IMR-90 (cell line): ENCODE data around the gene KCNMB1. TPM values are rescaled to one million over a fixed set of nuclear protein-coding genes. Genes with fewer than 3 reads are reported as not detected.

Experiments
- ATAC-seq: fragments of 200-7000 bp; cut with Tn5 transposase; 2 replicates; pipeline ENCODE4 v1.9.1; 2020; ENCODE audit warnings: low read depth, mild to moderate bottlenecking, moderate library complexity
- BruUV-seq: library from RNA; stranded (reverse); fragments of 400-500 nt; replicated peaks from 2 replicates; lab custom pipeline; 2021; lab: Mats Ljungman, UMichigan
- CTCF ChIA-PET: fragments of 300-600 bp; formaldehyde crosslinking; extraction: SDS; loops from one replicate; lab custom pipeline; 2021; ENCODE audit warnings: antibody characterized with exemption; lab: Yijun Ruan, JAX
- POLR2A ChIA-PET: fragments of 300-600 bp; sonication (Branson Sonifier 250); formaldehyde crosslinking; loops from one replicate; lab custom pipeline; 2022; ENCODE audit warnings: antibody characterized with exemption; ENCODE audit not compliant: unreplicated experiment; lab: Charles Lee
- DNase-seq: peaks from one replicate; pipeline ENCODE4 v3.0.0; 2013
- H2AFZ ChIP-seq: replicated peaks from 2 replicates; pipeline ENCODE3; 2013; ENCODE audit warnings: low read length, mild to moderate bottlenecking; ENCODE audit not compliant: poor library complexity
- H2AK5ac ChIP-seq: 2 replicates; pipeline ENCODE4 v1.6.1; 2013; ENCODE audit warnings: low read depth, low read length, inconsistent platforms
- H2AK9ac ChIP-seq: replicated peaks from 2 replicates; pipeline ENCODE3; 2013; ENCODE audit warnings: mild to moderate bottlenecking, low read depth, low read length, moderate library complexity; ENCODE audit not compliant: poor library complexity
- H2BK120ac ChIP-seq: 2 replicates; pipeline ENCODE4 v1.6.1; 2013; ENCODE audit warnings: low read depth, low read length, inconsistent platforms
- H2BK15ac ChIP-seq: 3 replicates; pipeline ENCODE4 v1.6.1; 2013; ENCODE audit warnings: low read depth, low read length, inconsistent platforms
- H2BK20ac ChIP-seq: 2 replicates; pipeline ENCODE4 v1.6.1; 2013; ENCODE audit warnings: low read depth, mild to moderate bottlenecking, inconsistent platforms, low read length, moderate library complexity
- H2BK5ac ChIP-seq: 2 replicates; pipeline ENCODE4 v1.6.1; 2013; ENCODE audit warnings: mild to moderate bottlenecking, low read depth, low read length, inconsistent platforms; ENCODE audit not compliant: poor library complexity, severe bottlenecking
- H3K14ac ChIP-seq: replicated peaks from 2 replicates; pipeline ENCODE4 v1.6.1; 2013; ENCODE audit warnings: low read depth, low read length, inconsistent platforms
- H3K18ac ChIP-seq: 2 replicates; pipeline ENCODE4 v1.6.1; 2013; ENCODE audit warnings: low read depth, low read length, control low read depth
- H3K23ac ChIP-seq: 2 replicates; pipeline ENCODE4 v1.6.1; 2013; ENCODE audit warnings: low read depth, low read length, inconsistent platforms
- H3K27ac ChIP-seq: 2 replicates; pipeline ENCODE4 v1.5.1; 2013; ENCODE audit warnings: mild to moderate bottlenecking, control low read depth, low read length; ENCODE audit not compliant: insufficient read depth
- H3K27me3 ChIP-seq: 2 replicates; pipeline ENCODE4 v1.6.1; 2013; ENCODE audit warnings: low read length; ENCODE audit not compliant: control insufficient read depth, insufficient read depth
- H3K36me3 ChIP-seq: 2 replicates; pipeline ENCODE4 v1.6.1; 2013; ENCODE audit warnings: low read length, mixed read lengths; ENCODE audit not compliant: control insufficient read depth, insufficient read depth
- H3K4ac ChIP-seq: 2 replicates; pipeline ENCODE4 v1.6.1; 2013; ENCODE audit warnings: low read depth, low read length, inconsistent platforms
- H3K4me1 ChIP-seq: 2 replicates; pipeline ENCODE4 v1.6.1; 2013; ENCODE audit warnings: low read length, mixed read lengths; ENCODE audit not compliant: control insufficient read depth, insufficient read depth
- H3K4me2 ChIP-seq: 2 replicates; pipeline ENCODE4 v1.6.1; 2013; ENCODE audit warnings: low read depth, mild to moderate bottlenecking, control low read depth, low read length, moderate library complexity
- H3K4me3 ChIP-seq: 2 replicates; pipeline ENCODE4 v1.5.1; 2013; ENCODE audit warnings: low read depth, mild to moderate bottlenecking, control low read depth, low read length, moderate library complexity; ENCODE audit not compliant: insufficient read depth
- H3K56ac ChIP-seq: 2 replicates; pipeline ENCODE4 v1.6.1; 2013; ENCODE audit warnings: low read length, inconsistent platforms; ENCODE audit not compliant: insufficient read depth; ENCODE audit errors: extremely low read depth
- H3K79me1 ChIP-seq, 2 experiments: 2 replicates each; pipeline ENCODE4 v1.6.1; 2013; ENCODE audit warnings: low read length in 2 of 2, inconsistent platforms in 1 of 2, low read depth in 1 of 2
- H3K9ac ChIP-seq: 2 replicates; pipeline ENCODE4 v1.6.1; 2013; ENCODE audit warnings: low read depth, low read length, control low read depth
- H3K9me1 ChIP-seq: 2 replicates; pipeline ENCODE4 v1.6.1; 2013; ENCODE audit warnings: low read length, inconsistent platforms; ENCODE audit not compliant: insufficient read depth
- H3K9me3 ChIP-seq: 2 replicates; pipeline ENCODE4 v1.6.1; 2013; ENCODE audit warnings: low read length; ENCODE audit not compliant: control insufficient read depth, insufficient read depth
- H4K20me1 ChIP-seq: 2 replicates; pipeline ENCODE4 v1.6.1; 2013; ENCODE audit warnings: low read length, inconsistent platforms; ENCODE audit not compliant: insufficient read depth
- H4K5ac ChIP-seq: 2 replicates; pipeline ENCODE4 v1.6.1; 2013; ENCODE audit warnings: mild to moderate bottlenecking, low read depth, low read length, control low read depth
- H4K8ac ChIP-seq, 2 experiments: 2 replicates each; pipeline ENCODE4 v1.6.1; 2013; ENCODE audit warnings: low read depth in 2 of 2, low read length in 2 of 2, control low read depth in 1 of 2, inconsistent platforms in 1 of 2
- H4K91ac ChIP-seq: 2 replicates; pipeline ENCODE4 v1.6.1; 2013; ENCODE audit warnings: low read depth, low read length, inconsistent platforms; ENCODE audit not compliant: insufficient read depth
- BHLHE40 ChIP-seq: fragments of 150-350 bp; IDR thresholded peaks from 2 replicates; pipeline ENCODE4 v1.6.1; 2016; ENCODE audit warnings: mild to moderate bottlenecking, low read depth, low read length
- CEBPB ChIP-seq: IDR thresholded peaks from 2 replicates; pipeline ENCODE4 v1.6.1; 2012; ENCODE audit warnings: low read depth, low read length, improper control_type of control experiment
- CHD1 ChIP-seq: IDR thresholded peaks from 2 replicates; pipeline ENCODE4 v1.6.1; 2012; ENCODE audit warnings: low read depth, low read length, improper control_type of control experiment
- FOS ChIP-seq: fragments of 150-350 bp; IDR thresholded peaks from 2 replicates; pipeline ENCODE4 v1.6.1; 2016; ENCODE audit warnings: low read depth, low read length
- MAFK ChIP-seq: IDR thresholded peaks from 2 replicates; pipeline ENCODE4 v1.6.1; 2012; ENCODE audit warnings: low read depth, low read length, improper control_type of control experiment
- MAZ ChIP-seq: IDR thresholded peaks from 2 replicates; pipeline ENCODE4 v1.6.1; 2012; ENCODE audit warnings: low read depth, mild to moderate bottlenecking, low read length, improper control_type of control experiment, moderate library complexity, borderline replicate concordance
- MXI1 ChIP-seq: IDR thresholded peaks from 2 replicates; pipeline ENCODE4 v1.6.1; 2012; ENCODE audit warnings: low read depth, mild to moderate bottlenecking, low read length, moderate library complexity, borderline replicate concordance
- NFE2L2 ChIP-seq: fragments of 150-350 bp; IDR thresholded peaks from 2 replicates; pipeline ENCODE4 v1.6.1; 2016; ENCODE audit warnings: low read depth, mild to moderate bottlenecking, low read length
- POLR2A ChIP-seq: IDR thresholded peaks from 2 replicates; pipeline ENCODE4 v1.6.1; 2012; ENCODE audit warnings: mild to moderate bottlenecking, low read depth, low read length
- RAD21 ChIP-seq: IDR thresholded peaks from 2 replicates; pipeline ENCODE4 v1.6.1; 2012; ENCODE audit warnings: low read length, improper control_type of control experiment
- RCOR1 ChIP-seq: IDR thresholded peaks from 2 replicates; pipeline ENCODE4 v1.6.1; 2012; ENCODE audit warnings: mild to moderate bottlenecking, low read length, improper control_type of control experiment; ENCODE audit not compliant: insufficient replicate concordance
- RFX5 ChIP-seq: IDR thresholded peaks from 2 replicates; pipeline ENCODE4 v1.8.0; 2012; ENCODE audit warnings: low read depth, mild to moderate bottlenecking, low read length, moderate library complexity
- SMC3 ChIP-seq: fragments of 150-350 bp; IDR thresholded peaks from 2 replicates; pipeline ENCODE4 v1.6.1; 2016; ENCODE audit warnings: low read depth, mild to moderate bottlenecking, antibody characterized with exemption, low read length, moderate library complexity
- USF2 ChIP-seq: fragments of 150-350 bp; IDR thresholded peaks from 2 replicates; pipeline ENCODE4 v1.6.1; 2017; ENCODE audit warnings: mild to moderate bottlenecking, antibody characterized with exemption, low read length, low read depth
- WGBS, 2 experiments: methylation state at CpG; one replicate each; pipeline versions ENCODE4 v1.1.5 to v1.1.7; 2013; ENCODE audit warnings: missing lambda C conversion rate in 2 of 2; ENCODE audit not compliant: insufficient read length in 1 of 2; ENCODE audit errors: extremely low coverage in 2 of 2; 5-methylcytosine and 5-hydroxymethylcytosine counted together
- dilution Hi-C: fragments of 300-500 bp; cut with HindIII; formaldehyde crosslinking; loops from one replicate; pipeline ENCODE4 v1.14.3; 2018; ENCODE audit warnings: low sequenced_read_pairs; ENCODE audit not compliant: unreplicated experiment
- in situ Hi-C: fragments of 300-500 bp; cut with MboI; formaldehyde crosslinking; loops from 3 replicates; pipeline ENCODE4 v1.14.3; 2019; ENCODE audit warnings: low sequenced_read_pairs, inconsistent platforms, mixed read lengths
- intact Hi-C: fragments of 100-400 bp; cut with micrococcal nuclease; formaldehyde crosslinking; loops from 2 replicates; pipeline ENCODE4 v1.10.0; 2022
- polyA plus RNA-seq, 3 experiments: library from polyadenylated mRNA; depleted of rRNA; stranded (reverse); fragments of >200 nt; gene quantifications; 2 replicates each; pipeline ENCODE4 v1.2.3, GENCODE V29; 2012; ENCODE audit warnings: low replicate concordance in 1 of 3
- total RNA-seq: library from RNA; depleted of rRNA; stranded (reverse); fragments of >200 nt; gene quantifications from 2 replicates; pipeline ENCODE4 v1.2.3, GENCODE V29; 2012
- TF ChIP-seq, protein P1 (sequence below): conservative IDR thresholded peaks from 2 replicates; pipeline ENCODE4 v1.5.1; 2012; ENCODE audit warnings: mild to moderate bottlenecking, low read depth, low read length, improper control_type of control experiment
- TF ChIP-seq, protein P2 (sequence below): fragments of 150-350 bp; IDR thresholded peaks from 2 replicates; pipeline ENCODE4 v1.6.1; 2016; ENCODE audit warnings: low read depth, mild to moderate bottlenecking, low read length, moderate library complexity, borderline replicate concordance

The KCNMB1 gene
- total and polyA plus RNA-seq, 2 of the 4 experiments (the other 2 are of a cell fraction): not detected

DNA sequence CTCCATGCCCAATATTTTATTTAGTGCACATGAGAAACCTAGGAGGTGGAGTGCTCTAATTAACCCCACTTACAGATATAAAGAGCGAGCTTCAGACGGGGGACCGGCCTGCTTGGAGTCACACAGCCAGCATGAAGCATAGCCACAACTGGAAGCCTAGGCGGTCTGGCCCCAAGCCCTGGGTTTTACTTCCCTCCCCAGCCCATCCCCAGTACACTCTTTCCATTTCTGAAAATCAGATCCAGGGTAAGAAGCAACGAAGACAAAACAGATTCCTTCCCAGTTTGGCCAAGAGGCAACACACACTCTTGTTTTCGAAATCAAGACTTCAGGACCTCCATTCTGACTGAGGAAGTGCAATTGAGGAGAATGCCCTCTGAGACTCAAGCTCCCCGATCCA, 27.1 kb downstream of the KCNMB1 start:
- H2BK5ac ChIP-seq: no peak overlapping the region
- intact Hi-C loops: no loop called here
- no peaks in the 10 kb centered on the region for H3K36me3 ChIP-seq
- H3K9me1 ChIP-seq: no peaks in the 10 kb centered on the region
- H4K8ac ChIP-seq: no peak overlapping the region
- H3K18ac ChIP-seq: no peak overlapping the region
- H3K56ac ChIP-seq: no peak overlapping the region
- TF ChIP-seq, protein P1, sequence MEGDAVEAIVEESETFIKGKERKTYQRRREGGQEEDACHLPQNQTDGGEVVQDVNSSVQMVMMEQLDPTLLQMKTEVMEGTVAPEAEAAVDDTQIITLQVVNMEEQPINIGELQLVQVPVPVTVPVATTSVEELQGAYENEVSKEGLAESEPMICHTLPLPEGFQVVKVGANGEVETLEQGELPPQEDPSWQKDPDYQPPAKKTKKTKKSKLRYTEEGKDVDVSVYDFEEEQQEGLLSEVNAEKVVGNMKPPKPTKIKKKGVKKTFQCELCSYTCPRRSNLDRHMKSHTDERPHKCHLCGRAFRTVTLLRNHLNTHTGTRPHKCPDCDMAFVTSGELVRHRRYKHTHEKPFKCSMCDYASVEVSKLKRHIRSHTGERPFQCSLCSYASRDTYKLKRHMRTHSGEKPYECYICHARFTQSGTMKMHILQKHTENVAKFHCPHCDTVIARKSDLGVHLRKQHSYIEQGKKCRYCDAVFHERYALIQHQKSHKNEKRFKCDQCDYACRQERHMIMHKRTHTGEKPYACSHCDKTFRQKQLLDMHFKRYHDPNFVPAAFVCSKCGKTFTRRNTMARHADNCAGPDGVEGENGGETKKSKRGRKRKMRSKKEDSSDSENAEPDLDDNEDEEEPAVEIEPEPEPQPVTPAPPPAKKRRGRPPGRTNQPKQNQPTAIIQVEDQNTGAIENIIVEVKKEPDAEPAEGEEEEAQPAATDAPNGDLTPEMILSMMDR: no peak
- TF ChIP-seq NFE2L2 (no peak), SMC3 (no peak), MAZ (no peak), USF2 (no peak), RFX5 (no peak), MXI1 (no peak), FOS (no peak), RCOR1 (no peak), POLR2A (no peak), MAFK (no peak), BHLHE40 (no peak), RAD21 (no peak), CHD1 (no peak), CEBPB (no peak)
- TF ChIP-seq, protein P2, sequence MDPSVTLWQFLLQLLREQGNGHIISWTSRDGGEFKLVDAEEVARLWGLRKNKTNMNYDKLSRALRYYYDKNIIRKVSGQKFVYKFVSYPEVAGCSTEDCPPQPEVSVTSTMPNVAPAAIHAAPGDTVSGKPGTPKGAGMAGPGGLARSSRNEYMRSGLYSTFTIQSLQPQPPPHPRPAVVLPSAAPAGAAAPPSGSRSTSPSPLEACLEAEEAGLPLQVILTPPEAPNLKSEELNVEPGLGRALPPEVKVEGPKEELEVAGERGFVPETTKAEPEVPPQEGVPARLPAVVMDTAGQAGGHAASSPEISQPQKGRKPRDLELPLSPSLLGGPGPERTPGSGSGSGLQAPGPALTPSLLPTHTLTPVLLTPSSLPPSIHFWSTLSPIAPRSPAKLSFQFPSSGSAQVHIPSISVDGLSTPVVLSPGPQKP: no peak
- dilution Hi-C loops: no loop called here
- no TSS peak for BruUV-seq
- H3K4me3 ChIP-seq: no peak overlapping the region
- no peaks in the 10 kb centered on the region for H3K27me3 ChIP-seq
- H3K4me1 ChIP-seq: no peaks in the 10 kb centered on the region
- H2AK5ac ChIP-seq: no peak overlapping the region
- H2AFZ ChIP-seq: no peak overlapping the region
- no peak overlapping the region for H2AK9ac ChIP-seq
- H4K91ac ChIP-seq: no peak overlapping the region
- ChIA-PET POLR2A (no interaction called here), CTCF (no interaction called here)
- no peak overlapping the region for H3K4ac ChIP-seq
- no peak for ATAC-seq
- no peaks in the 10 kb centered on the region for H3K79me1 ChIP-seq
- H3K9me3 ChIP-seq: no peaks in the 10 kb centered on the region
- in situ Hi-C loops: no loop called here
- H3K4me2 ChIP-seq: no peak overlapping the region
- H4K5ac ChIP-seq: no peak overlapping the region
- H3K9ac ChIP-seq: no peak overlapping the region
- H2BK20ac ChIP-seq: no peak overlapping the region
- no peak overlapping the region for H2BK120ac ChIP-seq
- no peak overlapping the region for H3K23ac ChIP-seq
- no peak for DNase-seq
- no peak overlapping the region for H2BK15ac ChIP-seq
- H3K14ac ChIP-seq: no peak overlapping the region
- no peak overlapping the region for H3K27ac ChIP-seq
- 83% methylated on average over 4 of the region's 7 CpGs; no CpG with 5 or more reads in 1 of the 2 experiments for WGBS, 2 experiments
- no peaks in the 10 kb centered on the region for H4K20me1 ChIP-seq
